HepG2 (cell line): ENCODE results near the gene ESR2. TPM values are rescaled to one million over a fixed set of nuclear protein-coding genes. Genes with fewer than 3 reads are reported as not detected.
"Not testable (repeated sequence)": the region's sequence is repeated elsewhere in the genome, so short reads cannot be mapped to it uniquely, and the experiment has no call there.

Experiments
- ATAC-seq: fragments of 200-7000 bp; cut with Tn5 transposase; 3 replicates; pipeline ENCODE4 v1.9.1; 2020; ENCODE audit warnings: mild to moderate bottlenecking, moderate library complexity
- BruUV-seq: library from RNA; stranded (reverse); fragments of 400-500 nt; replicated peaks from 2 replicates; lab custom pipeline; 2021; lab: Mats Ljungman, UMichigan
- CTCF ChIA-PET: fragments of 300-600 bp; formaldehyde crosslinking; extraction: SDS; loops from one replicate; lab custom pipeline; 2021; ENCODE audit warnings: low total read pairs, inconsistent platforms, low intra/inter-chr PET ratio; lab: Yijun Ruan, JAX
- POLR2A ChIA-PET: fragments of 350-600 bp; sonication (Branson Sonifier 250); formaldehyde crosslinking; loops from one replicate; lab custom pipeline; 2020; ENCODE audit warnings: antibody characterized with exemption, inconsistent platforms; lab: Yijun Ruan, JAX
- DNase-seq: peaks from one replicate; pipeline ENCODE4 v3.0.0-alpha.2; 2015; ENCODE audit warnings: low spot score
- FAIRE-seq: peaks from 3 replicates; lab custom pipeline; 2011; peaks lifted over from hg19 to GRCh38; lab: Jason Lieb, UNC
- H2AFZ ChIP-seq: one replicate; pipeline ENCODE4 v1.6.1; 2011; ENCODE audit warnings: low read length, inconsistent platforms
- H3K27ac ChIP-seq: fragments of 300-600 bp; 3 replicates; pipeline ENCODE4 v1.8.0; 2011; ENCODE audit warnings: mixed run types, mild to moderate bottlenecking, mixed read lengths, low read length, inconsistent platforms; ENCODE audit not compliant: insufficient read depth; ENCODE audit errors: extremely low read length
- H3K27me3 ChIP-seq, 2 experiments: fragments of 200-600 bp in 1 of 2; 2 replicates in 1 of 2; 3 replicates in 1 of 2; pipeline versions ENCODE4 v1.6.0 to v1.8.0; 2011; ENCODE audit warnings: low read length in 2 of 2, mild to moderate bottlenecking in 2 of 2, moderate library complexity in 2 of 2, inconsistent platforms in 1 of 2; ENCODE audit not compliant: insufficient read depth in 2 of 2, control insufficient read depth in 1 of 2
- H3K36me3 ChIP-seq, 2 experiments: fragments of 200-600 bp in 1 of 2; replicated peaks in 1 of 2; 2 replicates in 1 of 2; 3 replicates in 1 of 2; pipeline versions ENCODE4 v1.5.1 to v1.8.0; 2011; ENCODE audit warnings: low read length in 2 of 2, inconsistent platforms in 1 of 2; ENCODE audit not compliant: insufficient read depth in 2 of 2, control insufficient read depth in 1 of 2
- H3K4me1 ChIP-seq: 2 replicates; pipeline ENCODE4 v1.5.1; 2012; ENCODE audit warnings: low read length, inconsistent platforms; ENCODE audit not compliant: insufficient read depth
- H3K4me2 ChIP-seq: 2 replicates; pipeline ENCODE4 v1.6.0; 2011; ENCODE audit warnings: low read depth, low read length, inconsistent platforms
- H3K4me3 ChIP-seq, 3 experiments: fragments of 200-600 bp in 1 of 3; sonication (generic), shearing (Covaris generic) in 1 of 3; replicated peaks in 1 of 3; 2 replicates each; pipeline ENCODE4 v1.5.1; 2011 to 2016; ENCODE audit warnings: low read length in 3 of 3, inconsistent platforms in 2 of 3, low read depth in 2 of 3, mild to moderate bottlenecking in 2 of 3, control low read depth in 1 of 3, mixed read lengths in 1 of 3; ENCODE audit not compliant: insufficient read depth in 1 of 3
- H3K79me2 ChIP-seq: one replicate; pipeline ENCODE4 v1.6.1; 2011; ENCODE audit warnings: low read length, inconsistent platforms; ENCODE audit not compliant: insufficient read depth
- H3K9ac ChIP-seq: 2 replicates; pipeline ENCODE4 v1.6.0; 2011; ENCODE audit warnings: mild to moderate bottlenecking, low read depth, low read length, inconsistent platforms; ENCODE audit not compliant: insufficient read depth
- H3K9me3 ChIP-seq: 2 replicates; pipeline ENCODE4 v1.5.1; 2012; ENCODE audit warnings: mild to moderate bottlenecking, low read length
- H4K20me1 ChIP-seq: 2 replicates; pipeline ENCODE4 v1.6.0; 2011; ENCODE audit warnings: inconsistent platforms, mild to moderate bottlenecking, low read length, moderate library complexity; ENCODE audit not compliant: insufficient read depth
- AGO2 ChIP-seq: fragments of 200-400 bp; formaldehyde crosslinking; optimal IDR thresholded peaks from 2 replicates; pipeline ENCODE3; 2017; ENCODE audit warnings: mild to moderate bottlenecking, low read depth, low read length, moderate library complexity
- ARHGAP35 ChIP-seq: sonication (generic); formaldehyde crosslinking; IDR thresholded peaks from 2 replicates; pipeline ENCODE4 v1.9.0; 2022; ENCODE audit warnings: mild to moderate bottlenecking, inconsistent platforms, moderate library complexity, missing genetic modification reagents, borderline replicate concordance
- HCFC1 ChIP-seq: fragments of 150-350 bp; IDR thresholded peaks from 2 replicates; pipeline ENCODE4 v1.6.1; 2014; ENCODE audit warnings: low read depth, low read length
- RFXANK ChIP-seq: IDR thresholded peaks from 2 replicates; pipeline ENCODE4 v1.6.1; 2016
- RNF2 ChIP-seq: fragments of 450-650 bp; conservative IDR thresholded peaks from 2 replicates; pipeline ENCODE4 v1.6.1; 2016; ENCODE audit warnings: low read depth
- SCMH1 ChIP-seq: sonication (generic); formaldehyde crosslinking; IDR thresholded peaks from 2 replicates; pipeline ENCODE4 v1.9.0; 2021; ENCODE audit warnings: missing genetic modification reagents, mild to moderate bottlenecking, borderline replicate concordance
- SOX6 ChIP-seq, 2 experiments: fragments of 450-650 bp in 1 of 2; sonication (generic) in 1 of 2; formaldehyde crosslinking in 1 of 2; IDR thresholded peaks; 2 replicates each; pipeline versions ENCODE4 v1.4.0 to v1.6.1; 2017 to 2020; ENCODE audit warnings: antibody characterized with exemption in 1 of 2, mild to moderate bottlenecking in 1 of 2, missing genetic modification reagents in 1 of 2
- SP2 ChIP-seq: sonication (generic); formaldehyde crosslinking; IDR thresholded peaks from 2 replicates; pipeline ENCODE4 v1.5.1; 2020; ENCODE audit warnings: mild to moderate bottlenecking, missing genetic modification reagents
- SRSF4 ChIP-seq: fragments of 200-400 bp; formaldehyde crosslinking; IDR thresholded peaks from one replicate; pipeline ENCODE4 v1.6.1; 2018; ENCODE audit warnings: mild to moderate bottlenecking, low read depth, low read length, moderate library complexity; ENCODE audit not compliant: poor library complexity, severe bottlenecking
- SUZ12 ChIP-seq: fragments of 150-350 bp; IDR thresholded peaks from 2 replicates; pipeline ENCODE4 v1.6.1; 2014; ENCODE audit warnings: low read depth, low read length
- ZMYM2 ChIP-seq: sonication (generic); formaldehyde crosslinking; IDR thresholded peaks from 2 replicates; pipeline ENCODE4 v1.8.0; 2022; ENCODE audit warnings: mild to moderate bottlenecking, missing genetic modification reagents
- ZNF121 ChIP-seq: sonication (generic); formaldehyde crosslinking; IDR thresholded peaks from 2 replicates; pipeline ENCODE4 v1.5.0; 2020; ENCODE audit warnings: mild to moderate bottlenecking, missing genetic modification reagents
- ZNF644 ChIP-seq: IDR thresholded peaks from 2 replicates; pipeline ENCODE4 v1.6.1; 2016; ENCODE audit warnings: low read depth
- ZSCAN20 ChIP-seq: sonication (generic); formaldehyde crosslinking; IDR thresholded peaks from 2 replicates; pipeline ENCODE4 v1.4.0; 2020; ENCODE audit warnings: missing genetic modification reagents, mild to moderate bottlenecking, borderline replicate concordance
- WGBS: methylation state at CpG from one replicate; pipeline ENCODE4 v1.1.6; 2017; ENCODE audit warnings: low lambda C conversion rate; 5-methylcytosine and 5-hydroxymethylcytosine counted together
- in situ Hi-C: cut with HindIII; loops from 2 replicates; pipeline ENCODE4 v1.10.0; 2017; ENCODE audit warnings: low pct_unique_long_range_greater_than_20kb; ENCODE audit not compliant: extremely low pct_ligation_motif_present
- intact Hi-C: fragments of 100-400 bp; cut with micrococcal nuclease; formaldehyde crosslinking; loops from one replicate; pipeline ENCODE4 v1.10.0; 2022; ENCODE audit not compliant: unreplicated experiment
- polyA plus RNA-seq, 8 experiments: library from polyadenylated mRNA; depleted of rRNA in 3 of 8; stranded (reverse) in 7 of 8; unstranded in 1 of 8; fragments of >200 nt; fragmentation: Illumina TruSeq in 4 of 8; extraction: Trizol in 4 of 8; gene quantifications; 2 replicates each; pipeline versions ENCODE4 v1.2.1 to v1.2.3, GENCODE V29; 2011 to 2016; ENCODE audit warnings: low read depth in 4 of 8, missing spikeins in 1 of 8, mixed read lengths in 1 of 8; ENCODE audit not compliant: insufficient read depth in 1 of 8
- total RNA-seq, 5 experiments: library from RNA; depleted of rRNA; stranded (reverse); fragments of >200 nt; fragmentation: Illumina TruSeq; extraction: Trizol; gene quantifications; 2 replicates each; pipeline ENCODE4 v1.2.3, GENCODE V29; 2016; ENCODE audit warnings: low read depth in 1 of 5

Gene ESR2
- total and polyA plus RNA-seq, 2 of the 13 experiments (the other 11 are each of a cell fraction or from before 2014, with no cell fraction given): 0.01 to 0.04 TPM

- TF ChIP-seq AGO2: no peak
- TF ChIP-seq, all 625 proteins: peak for 0
Observed at GRCh38 chr14:64212666-64213065, 81.5 kb downstream of the ESR2 start (continued).

- H3K36me3 ChIP-seq, H4K20me1 ChIP-seq, BruUV-seq, H3K27ac ChIP-seq, H3K4me1 ChIP-seq, ATAC-seq, H3K9ac ChIP-seq, H3K79me2 ChIP-seq, H3K4me3 ChIP-seq, H3K9me3 ChIP-seq, H3K4me2 ChIP-seq, in situ Hi-C loops, FAIRE-seq, DNase-seq, intact Hi-C loops, CTCF ChIA-PET, H3K27me3 ChIP-seq, H2AFZ ChIP-seq, POLR2A ChIA-PET: not testable (repeated sequence)
- WGBS: 90% methylated on average over 3 of the region's 6 CpGs
- peak; percentile 15; the same call in 1 of the 2 replicates for TF ChIP-seq ZNF121 (CRISPR knock-in tag)
Observed at GRCh38 chr14:64210912-64211311, 83.3 kb downstream of the ESR2 start.

- no TSS peak for BruUV-seq
- no peak overlapping the region for H3K4me3 ChIP-seq
- 0 out of 5 replicates have a peak, but pooled peaks cover 0 to 3% of the 10 kb centered on the region in 2 experiments for H3K36me3 ChIP-seq
- H3K9me3 ChIP-seq: no peaks in the 10 kb centered on the region
- ChIA-PET CTCF (no interaction called here), POLR2A (no interaction called here)
- no peak overlapping the region for H3K27ac ChIP-seq
- in situ Hi-C loops: no loop called here
- intact Hi-C loops: no loop called here
- H3K27me3 ChIP-seq: no peaks in the 10 kb centered on the region
- ATAC-seq (no peak), FAIRE-seq (no peak), DNase-seq (no peak)
- no peak overlapping the region for H3K9ac ChIP-seq
- H3K79me2 ChIP-seq: no peaks in the 10 kb centered on the region
- no peaks in the 10 kb centered on the region for H4K20me1 ChIP-seq
- no peaks in the 10 kb centered on the region for H3K4me1 ChIP-seq
- no peak overlapping the region for H2AFZ ChIP-seq
- no peak overlapping the region for H3K4me2 ChIP-seq
- WGBS: 79% methylated on average over 12 of the region's 12 CpGs
- TF ChIP-seq HCFC1 (no peak), SRSF4 (no peak), ZMYM2 (CRISPR knock-in tag) (no peak), RFXANK (CRISPR knock-in tag) (no peak), SUZ12 (no peak), SOX6 (IDR thresholded peaks at IDR 0.05) (no peak), SOX6 (CRISPR knock-in tag; IDR thresholded peaks at IDR 0.05) (no peak), SCMH1 (no peak), RNF2 (no peak), ARHGAP35 (no peak), SP2 (no peak), ZSCAN20 (CRISPR knock-in tag) (no peak), ZNF644 (no peak)
Observed at GRCh38 chr14:64210216-64210615, 84.0 kb downstream of the ESR2 start.
